HepG2 (cell line): ENCODE results near the gene PIF1.

ENCODE experiments used
- AFF4 ChIP-seq: sonication (generic); formaldehyde crosslinking; IDR thresholded peaks from 2 replicates; pipeline ENCODE4 v1.4.0; 2020; ENCODE audit warnings: missing genetic modification reagents
- BCL3 ChIP-seq: sonication (generic); formaldehyde crosslinking; IDR thresholded peaks from 2 replicates; pipeline ENCODE4 v1.5.1; 2020; ENCODE audit warnings: mild to moderate bottlenecking, missing genetic modification reagents, moderate library complexity
- CHD2 ChIP-seq: IDR thresholded peaks from 2 replicates; pipeline ENCODE4 v1.6.1; 2011; ENCODE audit warnings: low read depth, low read length, improper control_type of control experiment
- CTCF ChIP-seq: sonication (generic); formaldehyde crosslinking; IDR thresholded peaks from 2 replicates; pipeline ENCODE4 v1.5.0; 2020; ENCODE audit warnings: mild to moderate bottlenecking, missing genetic modification reagents, moderate library complexity
- HDAC6 ChIP-seq: fragments of 200-600 bp; sonication (generic); IDR thresholded peaks from 2 replicates; pipeline ENCODE4 v1.7.0; 2017; ENCODE audit warnings: mild to moderate bottlenecking, antibody characterized with exemption, low read length, low read depth
- HNF1A ChIP-seq, 2 experiments: sonication (generic) in 1 of 2; formaldehyde crosslinking in 1 of 2; IDR thresholded peaks; 2 replicates each; pipeline versions ENCODE4 v1.4.0 to v1.6.1; 2016 to 2020; ENCODE audit warnings: borderline replicate concordance in 1 of 2, low read depth in 1 of 2, mild to moderate bottlenecking in 1 of 2, missing genetic modification reagents in 1 of 2
- MTA1 ChIP-seq: sonication (generic); formaldehyde crosslinking; IDR thresholded peaks from 2 replicates; pipeline ENCODE4 v1.4.0; 2020; ENCODE audit warnings: missing genetic modification reagents, mild to moderate bottlenecking, borderline replicate concordance
- PBX3 ChIP-seq: sonication (generic); formaldehyde crosslinking; IDR thresholded peaks from 2 replicates; pipeline ENCODE4 v1.8.1; 2023; ENCODE audit warnings: missing genetic modification reagents, inconsistent platforms, borderline replicate concordance
- POLR2AphosphoS5 ChIP-seq: IDR thresholded peaks from 2 replicates; pipeline ENCODE4 v1.6.1; 2012; ENCODE audit warnings: low read depth, low read length
- SMAD9 ChIP-seq: sonication (generic); formaldehyde crosslinking; IDR thresholded peaks from 2 replicates; pipeline ENCODE4 v1.5.1; 2020; ENCODE audit warnings: mild to moderate bottlenecking, missing genetic modification reagents
- SRSF4 ChIP-seq: fragments of 200-400 bp; formaldehyde crosslinking; IDR thresholded peaks from one replicate; pipeline ENCODE4 v1.6.1; 2018; ENCODE audit warnings: mild to moderate bottlenecking, low read depth, low read length, moderate library complexity; ENCODE audit not compliant: poor library complexity, severe bottlenecking
- ZFP36 ChIP-seq: fragments of 150-350 bp; IDR thresholded peaks from 2 replicates; pipeline ENCODE4 v1.6.1; 2018; ENCODE audit warnings: borderline replicate concordance, low read length, low read depth; ENCODE audit not compliant: partially characterized antibody

GRCh38 chr15:64816452-64816851, 9.0 kb downstream of the PIF1 start:
- no peak for TF ChIP-seq PBX3 (CRISPR knock-in tag)
- TF ChIP-seq CHD2, result no peak
- TF ChIP-seq CTCF, result peak; percentile 87
- no peak for TF ChIP-seq HNF1A (IDR thresholded peaks at IDR 0.05; ENCODE audit: low read depth)
- no peak for TF ChIP-seq HNF1A (CRISPR knock-in tag; IDR thresholded peaks at IDR 0.05; ENCODE audit: borderline replicate concordance)
- no peak for TF ChIP-seq AFF4 (CRISPR knock-in tag)
- no peak for TF ChIP-seq ZFP36
- no peak for TF ChIP-seq SRSF4
- no peak for TF ChIP-seq BCL3 (CRISPR knock-in tag)
- TF ChIP-seq POLR2AphosphoS5, result no peak
- TF ChIP-seq SMAD9 (CRISPR knock-in tag), result no peak
- TF ChIP-seq MTA1, result peak; percentile 73; the same call in 1 of the 2 replicates
- TF ChIP-seq HDAC6, result no peak
